Gastrocnemius medialis (tissue), 4 donors: Measurements from ENCODE around the gene AUTS2.

ENCODE experiments used
- CTCF ChIP-seq, 5 experiments: fragments of 450-650 bp in 3 of 5; fragments of 200-600 bp in 2 of 5; sonication (generic) in 2 of 5; IDR thresholded peaks in 4 of 5; conservative IDR thresholded peaks in 1 of 5; 1 replicate in 4 of 5; 2 replicates in 1 of 5; pipeline ENCODE4 v1.5.1; 2016 to 2019; ENCODE audit warnings: antibody characterized with exemption in 5 of 5, mild to moderate bottlenecking in 3 of 5, moderate library complexity in 3 of 5
- POLR2A ChIP-seq, 2 donors: fragments of 450-650 bp; IDR thresholded peaks; one replicate each; pipeline ENCODE4 v1.6.1; 2017; ENCODE audit warnings: antibody characterized with exemption in 2 of 2, mild to moderate bottlenecking in 2 of 2, moderate library complexity in 2 of 2

DNA sequence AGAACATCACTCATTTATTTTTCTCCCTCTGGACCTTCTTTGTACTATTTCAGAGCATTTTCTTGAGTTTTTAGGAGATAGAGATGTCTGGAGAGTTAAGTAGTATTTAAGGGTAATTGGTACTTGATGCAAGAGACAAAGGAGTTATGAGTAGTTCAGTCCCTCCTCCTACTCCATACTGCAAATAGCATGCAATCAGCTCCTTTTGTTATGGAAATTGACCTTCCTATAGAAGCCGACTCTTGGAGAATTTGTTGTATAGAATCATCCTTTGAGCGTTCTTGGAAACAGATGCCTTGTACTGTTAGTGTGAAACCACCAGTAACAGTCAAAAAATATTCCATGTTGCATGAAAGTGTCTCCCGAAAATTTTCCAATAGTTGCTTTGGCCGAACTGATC, 1105.5 kb downstream of the AUTS2 start:
- TF ChIP-seq CTCF (IDR thresholded peaks at IDR 0.05 in 4 of 5, conservative IDR thresholded peaks at IDR 0.05 in 1 of 5), result no peak
- TF ChIP-seq POLR2A (IDR thresholded peaks at IDR 0.05), result no peak
